Activated CD8-positive, alpha-beta T cell treated with anti-CD3 and anti-CD28 coated beads for 36 hours (primary cell): ENCODE data around the gene CGB5. TPM values are rescaled to one million over a fixed set of nuclear protein-coding genes. Genes with fewer than 3 reads are reported as not detected.
A peak's percentile ranks its signal among the peaks of the same experiment; 100 is the strongest.
"Not testable (repeated sequence)": the region's sequence is repeated elsewhere in the genome, so short reads cannot be mapped to it uniquely, and the experiment has no call there.

Experiments
- ATAC-seq: fragments of 200-7000 bp; cut with Tn5 transposase; one replicate; pipeline ENCODE4 v1.10.0; 2021; ENCODE audit warnings: mild to moderate bottlenecking, moderate library complexity
- CTCF ChIA-PET: fragments of 350-600 bp; sonication (Branson Sonifier 250); formaldehyde crosslinking; loops from one replicate; lab custom pipeline; 2021; ENCODE audit warnings: antibody characterized with exemption; lab: Charles Lee
- POLR2A ChIA-PET: fragments of 350-600 bp; sonication (Branson Sonifier 250); formaldehyde crosslinking; loops from one replicate; lab custom pipeline; 2021; ENCODE audit warnings: antibody characterized with exemption; lab: Charles Lee
- DNase-seq: peaks from one replicate; pipeline ENCODE4 v3.0.0-alpha.2; 2020
- H3K27ac Mint-ChIP-seq: one replicate; pipeline ENCODE4 v1.8.0; 2021; ENCODE audit warnings: mild to moderate bottlenecking, mixed read lengths
- H3K27me3 Mint-ChIP-seq: one replicate; pipeline ENCODE4 v1.8.0; 2021; ENCODE audit warnings: mixed read lengths
- H3K36me3 Mint-ChIP-seq: one replicate; pipeline ENCODE4 v1.8.0; 2021; ENCODE audit warnings: low read depth, mixed read lengths
- H3K4me1 Mint-ChIP-seq: one replicate; pipeline ENCODE4 v1.8.0; 2021; ENCODE audit warnings: low read depth, mixed read lengths
- H3K4me3 Mint-ChIP-seq: one replicate; pipeline ENCODE4 v1.8.0; 2021; ENCODE audit warnings: mild to moderate bottlenecking, moderate library complexity, mixed read lengths
- H3K9me3 Mint-ChIP-seq: one replicate; pipeline ENCODE4 v1.8.0; 2021; ENCODE audit warnings: mixed read lengths
- intact Hi-C: fragments of 100-400 bp; cut with micrococcal nuclease; formaldehyde crosslinking; loops from one replicate; pipeline ENCODE4 v1.10.0; 2022
- total RNA-seq, 2 experiments: library from RNA; stranded (reverse); gene quantifications; one replicate each; pipeline ENCODE4 v1.2.3, GENCODE V29; 2021
- TF ChIP-seq, protein P1 (sequence below): fragments of 200-600 bp; IDR thresholded peaks from one replicate; pipeline ENCODE4 v1.8.0; 2022; ENCODE audit warnings: antibody characterized with exemption, mild to moderate bottlenecking

Gene CGB5
- total RNA-seq, 2 experiments from 2014 or later = not detected

DNA sequence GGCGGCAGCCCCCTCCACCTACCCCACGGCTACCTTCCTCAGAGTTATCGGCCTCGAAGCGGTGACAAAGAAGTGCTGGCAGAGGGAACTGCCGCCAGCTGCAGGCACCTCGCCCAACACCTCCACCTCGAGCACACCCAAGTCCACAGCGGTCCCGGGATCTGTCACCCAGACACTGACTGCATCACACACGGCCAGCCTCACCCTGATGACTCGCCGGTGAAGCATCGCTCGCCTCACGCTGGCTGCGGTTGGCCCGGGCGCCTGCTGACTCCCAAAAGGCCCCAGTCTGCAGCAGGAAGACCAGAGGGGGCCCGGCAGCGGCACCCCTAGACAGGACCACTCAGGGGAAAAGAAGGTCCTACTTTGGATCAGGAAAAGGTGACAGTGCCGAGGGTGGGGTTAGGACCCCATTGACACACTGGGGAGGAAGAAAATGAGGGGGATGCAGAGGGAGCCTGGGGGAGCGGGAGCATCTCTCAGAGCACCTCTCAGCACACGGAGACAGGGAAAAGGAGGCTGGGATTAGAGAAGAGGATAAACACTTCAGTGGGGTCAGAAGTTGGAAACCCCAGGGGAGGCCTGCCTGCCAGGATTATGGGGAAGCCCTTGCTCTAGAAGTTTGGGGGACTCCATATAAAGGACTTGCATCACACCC lies 6.9 kb downstream of the CGB5 start:
- H3K4me3 Mint-ChIP-seq, H3K4me1 Mint-ChIP-seq, H3K27ac Mint-ChIP-seq, H3K27me3 Mint-ChIP-seq, CTCF ChIA-PET, H3K9me3 Mint-ChIP-seq, DNase-seq, H3K36me3 Mint-ChIP-seq, intact Hi-C loops, ATAC-seq, POLR2A ChIA-PET: not testable (repeated sequence)

DNA sequence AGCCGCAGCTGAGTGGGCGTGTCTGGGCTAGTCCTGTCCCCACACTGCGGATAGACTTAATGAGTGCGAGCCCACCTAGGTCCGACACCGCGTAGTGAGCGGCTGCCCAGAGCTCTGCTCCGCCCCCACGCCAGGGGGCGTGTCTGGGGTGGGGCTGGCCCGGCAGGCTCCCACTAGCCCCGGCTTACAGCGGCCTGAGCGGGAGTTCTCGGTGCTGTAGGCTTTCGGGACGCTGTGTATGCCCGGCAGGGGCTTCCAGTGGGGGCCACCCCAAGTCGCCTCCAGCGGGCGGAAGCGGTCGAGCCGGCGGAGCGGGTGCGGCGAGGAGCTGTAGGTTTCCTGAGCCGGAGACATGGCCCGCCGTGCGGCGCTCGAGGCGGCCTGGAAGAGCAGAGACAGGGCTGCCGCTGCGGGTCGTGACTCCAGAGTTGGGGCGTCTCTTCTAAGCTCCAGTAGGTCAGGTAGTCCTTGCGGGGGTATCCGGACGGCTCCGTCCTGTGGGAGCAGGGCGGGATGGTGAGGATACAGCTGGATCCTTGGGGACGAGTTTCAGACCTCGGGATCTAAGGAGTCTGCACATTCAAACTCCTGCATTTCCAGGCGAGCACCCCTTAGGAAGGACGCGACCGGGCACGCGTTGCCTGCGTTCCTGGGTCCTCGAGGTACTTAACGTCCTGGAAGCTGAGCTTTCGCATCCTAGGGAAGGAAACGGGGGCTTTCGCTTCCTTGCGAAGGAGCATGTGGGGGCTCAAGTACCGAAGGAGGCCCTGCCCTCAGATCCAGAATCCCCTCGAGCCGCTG lies 12.7 kb downstream of the CGB5 start:
- H3K4me3 Mint-ChIP-seq = peak overlapping the region; percentile 55
- H3K27ac Mint-ChIP-seq = no peak overlapping the region
- H3K36me3 Mint-ChIP-seq = no peaks in the 10 kb centered on the region
- CTCF ChIA-PET = interaction anchor here (1.1 to 2.3 kb wide), 3 partner anchors 18 to 63 kb away, joined by 3 to 8 read pairs (median 6); partner anchors contain the start of genes GYS1 and RUVBL2
- H3K9me3 Mint-ChIP-seq = no peaks in the 10 kb centered on the region
- peak; percentile 69 for DNase-seq
- peak; percentile 74 for ATAC-seq
- TF ChIP-seq, protein P1, sequence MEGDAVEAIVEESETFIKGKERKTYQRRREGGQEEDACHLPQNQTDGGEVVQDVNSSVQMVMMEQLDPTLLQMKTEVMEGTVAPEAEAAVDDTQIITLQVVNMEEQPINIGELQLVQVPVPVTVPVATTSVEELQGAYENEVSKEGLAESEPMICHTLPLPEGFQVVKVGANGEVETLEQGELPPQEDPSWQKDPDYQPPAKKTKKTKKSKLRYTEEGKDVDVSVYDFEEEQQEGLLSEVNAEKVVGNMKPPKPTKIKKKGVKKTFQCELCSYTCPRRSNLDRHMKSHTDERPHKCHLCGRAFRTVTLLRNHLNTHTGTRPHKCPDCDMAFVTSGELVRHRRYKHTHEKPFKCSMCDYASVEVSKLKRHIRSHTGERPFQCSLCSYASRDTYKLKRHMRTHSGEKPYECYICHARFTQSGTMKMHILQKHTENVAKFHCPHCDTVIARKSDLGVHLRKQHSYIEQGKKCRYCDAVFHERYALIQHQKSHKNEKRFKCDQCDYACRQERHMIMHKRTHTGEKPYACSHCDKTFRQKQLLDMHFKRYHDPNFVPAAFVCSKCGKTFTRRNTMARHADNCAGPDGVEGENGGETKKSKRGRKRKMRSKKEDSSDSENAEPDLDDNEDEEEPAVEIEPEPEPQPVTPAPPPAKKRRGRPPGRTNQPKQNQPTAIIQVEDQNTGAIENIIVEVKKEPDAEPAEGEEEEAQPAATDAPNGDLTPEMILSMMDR = no peak
- POLR2A ChIA-PET = no interaction called here
- intact Hi-C loops = no loop called here
- peaks cover 38% of the 10 kb centered on the region for H3K27me3 Mint-ChIP-seq
- H3K4me1 Mint-ChIP-seq = peaks cover 18% of the 10 kb centered on the region

DNA sequence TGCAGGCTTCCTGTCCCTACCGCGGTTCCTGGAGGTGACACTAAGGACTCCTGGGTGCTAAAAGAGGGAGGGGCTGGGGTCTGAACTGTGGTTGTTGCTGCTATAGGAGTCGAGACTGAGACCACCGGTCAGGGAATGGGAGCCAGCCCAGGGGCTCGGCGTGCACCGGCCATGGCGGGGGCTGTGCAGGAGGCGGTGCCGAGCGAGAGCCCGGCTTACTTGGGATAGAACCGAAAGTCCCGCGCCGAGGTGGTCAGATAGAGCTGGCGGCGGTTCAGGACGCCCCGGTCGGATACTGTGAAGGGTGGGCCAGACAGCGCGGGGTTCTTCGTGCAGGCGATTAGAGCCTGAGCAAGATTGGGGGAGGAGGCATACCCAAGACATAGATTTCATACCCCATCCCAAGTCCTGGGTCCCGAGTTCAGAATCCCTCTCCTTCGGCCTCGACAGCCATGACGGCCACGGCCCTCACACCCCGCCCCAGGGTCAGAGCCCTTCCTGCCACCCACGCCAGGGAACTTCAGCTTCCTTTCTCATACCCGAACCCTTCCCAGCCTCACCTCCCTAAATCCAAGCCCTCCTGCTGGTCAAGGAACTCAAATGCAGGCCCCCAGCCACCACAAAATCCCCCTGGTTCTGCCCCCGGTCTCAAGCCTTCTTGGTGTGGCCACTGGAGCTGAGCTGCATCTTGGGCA lies 13.4 kb downstream of the CGB5 start:
- DNase-seq, H3K36me3 Mint-ChIP-seq, ATAC-seq, H3K9me3 Mint-ChIP-seq, intact Hi-C loops, H3K27ac Mint-ChIP-seq: not testable (repeated sequence)
- peaks cover 39% of the 10 kb centered on the region for H3K27me3 Mint-ChIP-seq
- peaks cover 18% of the 10 kb centered on the region for H3K4me1 Mint-ChIP-seq
- ChIA-PET POLR2A (interaction anchor here (1.3 kb wide), 1 partner anchor 267 kb away, joined by 3 read pairs; no protein-coding TSS in a partner anchor), CTCF (interaction anchor here (0.8 to 2.3 kb wide), 8 partner anchors 13 to 142 kb away, joined by 3 to 8 read pairs (median 4); partner anchors contain the start of genes GYS1 and RUVBL2)
- H3K4me3 Mint-ChIP-seq = peak overlapping the region; percentile 55

DNA sequence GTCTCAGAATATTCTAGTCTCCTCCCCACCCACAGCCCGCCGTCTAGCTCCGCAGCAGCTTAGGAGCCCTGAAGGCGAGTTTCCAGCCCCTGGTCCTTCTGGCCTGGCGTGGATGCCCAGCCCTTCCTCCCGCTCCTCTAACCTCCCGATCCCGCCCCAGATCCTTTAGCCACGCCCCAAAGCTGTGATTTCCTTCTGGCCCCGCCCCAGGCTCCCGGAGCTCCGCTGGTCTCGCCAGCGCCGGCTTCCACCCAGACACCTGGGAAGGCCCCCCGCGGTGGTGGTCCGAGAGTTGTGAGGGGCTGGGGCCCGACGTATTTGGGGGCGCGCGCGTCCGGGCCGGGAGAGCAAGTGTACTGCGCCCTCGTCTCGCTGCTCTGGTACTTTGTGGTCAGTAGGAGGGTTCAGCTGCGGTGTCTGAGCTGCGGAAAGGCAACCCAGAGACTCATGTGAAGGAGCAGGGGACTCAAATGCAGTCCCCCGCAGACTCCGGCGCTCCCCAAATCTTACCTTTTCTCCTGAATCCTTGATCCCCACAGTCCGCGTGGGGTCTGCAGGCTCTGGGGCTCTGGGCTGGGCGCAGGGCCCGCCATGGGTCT lies 14.1 kb downstream of the CGB5 start, which contains the start of gene CGB7:
CGB7 (minus strand) TSS at position 114 of the 599 bp plus-strand sequence. CDS start 2,374 bp downstream, outside the sequence.
- intact Hi-C loops = no loop called here
- peaks cover 18% of the 10 kb centered on the region for H3K4me1 Mint-ChIP-seq
- DNase-seq = peak; percentile 38
- peaks cover 39% of the 10 kb centered on the region for H3K27me3 Mint-ChIP-seq
- no peak within 1 kb of the TSS for H3K27ac Mint-ChIP-seq
- no peaks in the 10 kb centered on the region for H3K36me3 Mint-ChIP-seq
- H3K4me3 Mint-ChIP-seq = peak within 1 kb of the TSS; percentile 55
- POLR2A ChIA-PET = interaction anchor here (1.3 to 2.1 kb wide), 2 partner anchors 48 to 267 kb away, joined by 3 to 5 read pairs; no protein-coding TSS in a partner anchor
- CTCF ChIA-PET = interaction anchor here (0.8 to 2.3 kb wide), 6 partner anchors 12 to 141 kb away, joined by 3 to 8 read pairs (median 4); partner anchors contain the start of genes GYS1 and RUVBL2
- no peak for ATAC-seq
- TF ChIP-seq, protein P1 = no peak
- H3K9me3 Mint-ChIP-seq = no peaks in the 10 kb centered on the region

DNA sequence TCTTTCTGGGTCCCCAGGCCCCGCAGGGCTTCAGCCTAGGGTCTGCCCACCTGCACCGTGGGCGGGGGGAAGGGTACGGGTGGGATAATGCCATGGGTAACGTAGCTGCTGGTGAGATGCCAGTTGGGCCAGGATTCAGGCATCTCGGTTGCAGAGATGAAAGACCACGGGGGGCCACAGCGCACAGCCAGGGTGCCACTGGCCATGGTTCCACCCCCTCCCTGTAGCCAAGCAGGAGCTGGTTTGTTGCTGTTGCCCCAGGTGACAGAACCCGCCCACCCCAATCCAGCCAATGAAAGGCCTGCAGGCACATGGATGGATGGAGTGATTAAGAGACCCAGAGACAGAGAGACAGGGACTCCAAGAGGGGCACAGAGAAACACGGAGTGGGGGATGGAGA lies 14.9 kb downstream of the CGB5 start:
- Mint-ChIP-seq H3K4me1 (peaks cover 18% of the 10 kb centered on the region), H3K9me3 (no peaks in the 10 kb centered on the region), H3K27me3 (peaks cover 43% of the 10 kb centered on the region), H3K4me3 (no peak overlapping the region), H3K36me3 (no peaks in the 10 kb centered on the region), H3K27ac (no peak overlapping the region)
- ChIA-PET POLR2A (interaction anchor here (1.3 to 2.1 kb wide), 2 partner anchors 47 to 266 kb away, joined by 3 to 5 read pairs; no protein-coding TSS in a partner anchor), CTCF (interaction anchor here (1.5 kb wide), 1 partner anchor 39 kb away, joined by 4 read pairs; no protein-coding TSS in a partner anchor)
- TF ChIP-seq, protein P1 = no peak
- DNase-seq (peak; percentile 64), ATAC-seq (no peak)
- intact Hi-C loops = no loop called here
